Measurements from ENCODE around the gene RAET1L.

- TF ChIP-seq, protein P1, sequence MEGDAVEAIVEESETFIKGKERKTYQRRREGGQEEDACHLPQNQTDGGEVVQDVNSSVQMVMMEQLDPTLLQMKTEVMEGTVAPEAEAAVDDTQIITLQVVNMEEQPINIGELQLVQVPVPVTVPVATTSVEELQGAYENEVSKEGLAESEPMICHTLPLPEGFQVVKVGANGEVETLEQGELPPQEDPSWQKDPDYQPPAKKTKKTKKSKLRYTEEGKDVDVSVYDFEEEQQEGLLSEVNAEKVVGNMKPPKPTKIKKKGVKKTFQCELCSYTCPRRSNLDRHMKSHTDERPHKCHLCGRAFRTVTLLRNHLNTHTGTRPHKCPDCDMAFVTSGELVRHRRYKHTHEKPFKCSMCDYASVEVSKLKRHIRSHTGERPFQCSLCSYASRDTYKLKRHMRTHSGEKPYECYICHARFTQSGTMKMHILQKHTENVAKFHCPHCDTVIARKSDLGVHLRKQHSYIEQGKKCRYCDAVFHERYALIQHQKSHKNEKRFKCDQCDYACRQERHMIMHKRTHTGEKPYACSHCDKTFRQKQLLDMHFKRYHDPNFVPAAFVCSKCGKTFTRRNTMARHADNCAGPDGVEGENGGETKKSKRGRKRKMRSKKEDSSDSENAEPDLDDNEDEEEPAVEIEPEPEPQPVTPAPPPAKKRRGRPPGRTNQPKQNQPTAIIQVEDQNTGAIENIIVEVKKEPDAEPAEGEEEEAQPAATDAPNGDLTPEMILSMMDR (IDR thresholded peaks at IDR 0.05) = no peak
- TF ChIP-seq POLR2A (IDR thresholded peaks at IDR 0.05) (no peak), POLR2AphosphoS5 (IDR thresholded peaks at IDR 0.05) (no peak)
Measured at GRCh38 chr6:149975400-149975799, 49.9 kb downstream of the RAET1L start.

Data from breast epithelium (tissue), 3 donors.